ENCODE measurements around the gene TMEM25. TPM values are rescaled to one million over a fixed set of nuclear protein-coding genes. Genes with fewer than 3 reads are reported as not detected.

The TMEM25 gene
- total and polyA plus RNA-seq, 10 donors, result 5.2 to 23.8 (median 10.3) TPM

GRCh38 chr11:118522571-118523072 is 8.4 kb upstream of the TMEM25 start:
- H3K9me3 ChIP-seq, result no peaks in the 10 kb centered on the region
- no peak for DNase-seq
- TF ChIP-seq CTCF (IDR thresholded peaks at IDR 0.05 in 8 of 11, conservative IDR thresholded peaks at IDR 0.05 in 3 of 11) (no peak), POLR2AphosphoS5 (IDR thresholded peaks at IDR 0.05) (no peak), POLR2A (IDR thresholded peaks at IDR 0.05) (no peak)
- no peak overlapping the region for H3K4me3 ChIP-seq
- H3K36me3 ChIP-seq, result peaks cover 2 to 79% (median 60%) of the 10 kb centered on the region in 6 donors
- H3K4me1 ChIP-seq, result peaks cover 0 to 37% (median 2%) of the 10 kb centered on the region in 6 donors
- intact Hi-C loops (cut with DNase I; ENCODE audit: low total_unique reads), result no loop called here
- H3K27me3 ChIP-seq (replicated peaks in 1 of 7), result no peaks in the 10 kb centered on the region
- H3K27ac ChIP-seq, result peak overlapping the region in 6 of 8 donors; percentile 7 to 54 (median 26)
- WGBS, 5 donors, result 57 to 77% (median 64%) methylated on average over 6 of the region's 6 CpGs

- no peak for DNase-seq
- intact Hi-C loops (cut with DNase I; ENCODE audit: low total_unique reads), result no loop called here
- TF ChIP-seq POLR2AphosphoS5 (IDR thresholded peaks at IDR 0.05) (no peak), POLR2A (IDR thresholded peaks at IDR 0.05) (no peak)
- peaks cover 2 to 62% (median 54%) of the 10 kb centered on the region in 6 donors for H3K36me3 ChIP-seq
- peaks cover 0 to 52% (median 5%) of the 10 kb centered on the region in 6 donors for H3K4me1 ChIP-seq
- H3K9me3 ChIP-seq, result no peaks in the 10 kb centered on the region
- peak overlapping the region in 1 of 8 donors; percentile 15 for H3K27ac ChIP-seq
- H3K27me3 ChIP-seq (replicated peaks in 1 of 7), result no peaks in the 10 kb centered on the region
- H3K4me3 ChIP-seq, result no peak overlapping the region
These were observed 6.6 kb upstream of the TMEM25 start for GRCh38 chr11:118524356-118524755.

- Histone ChIP-seq H3K27me3 (replicated peaks in 1 of 7) (no peaks in the 10 kb centered on the region), H3K36me3 (peaks cover 2 to 56% (median 48%) of the 10 kb centered on the region in 6 donors), H3K4me1 (peaks cover 3 to 57% (median 10%) of the 10 kb centered on the region in 6 donors), H3K27ac (peak overlapping the region in 1 of 8 donors; percentile 15), H3K4me3 (no peak overlapping the region), H3K9me3 (no peaks in the 10 kb centered on the region)
- DNase-seq, result no peak
- TF ChIP-seq CTCF (IDR thresholded peaks at IDR 0.05 in 8 of 11, conservative IDR thresholded peaks at IDR 0.05 in 3 of 11) (no peak), POLR2A (IDR thresholded peaks at IDR 0.05) (no peak), POLR2AphosphoS5 (IDR thresholded peaks at IDR 0.05) (no peak)
- intact Hi-C loops (cut with DNase I; ENCODE audit: low total_unique reads), result no loop called here
- 66 to 85% (median 73%) methylated on average over 6 of the region's 6 CpGs for WGBS, 5 donors
These were observed 6.1 kb upstream of the TMEM25 start for GRCh38 chr11:118524757-118525470.

- Histone ChIP-seq H3K9me3 (no peaks in the 10 kb centered on the region), H3K4me3 (no peak overlapping the region), H3K4me1 (peaks cover 8 to 72% (median 25%) of the 10 kb centered on the region in 6 donors), H3K36me3 (peaks cover 0 to 38% (median 31%) of the 10 kb centered on the region in 6 donors), H3K27me3 (replicated peaks in 1 of 7) (peaks cover 0 to 10% (median 0%) of the 10 kb centered on the region in 7 donors), H3K27ac (no peak overlapping the region)
- DNase-seq, result no peak
- TF ChIP-seq POLR2A (IDR thresholded peaks at IDR 0.05) (no peak), CTCF (IDR thresholded peaks at IDR 0.05 in 8 of 11, conservative IDR thresholded peaks at IDR 0.05 in 3 of 11) (no peak), POLR2AphosphoS5 (IDR thresholded peaks at IDR 0.05) (no peak)
- intact Hi-C loops (cut with DNase I; ENCODE audit: low total_unique reads), result no loop called here
- 79 to 96% (median 88%) methylated on average over 2 of the region's 2 CpGs for WGBS, 5 donors
These were observed 4.3 kb upstream of the TMEM25 start for GRCh38 chr11:118526688-118527087.

Measured in spleen (tissue), 11 donors.